Airway epithelial cell (primary cell): Measurements from ENCODE around the gene MFAP2. TPM values are rescaled to one million over a fixed set of nuclear protein-coding genes. Genes with fewer than 3 reads are reported as not detected.

Experiments used
- total RNA-seq: library from RNA; depleted of rRNA; stranded (reverse); fragments of >200 nt; gene quantifications from 2 replicates; pipeline ENCODE4 v1.2.3, GENCODE V29; 2015

MFAP2 gene
- 53.0 and 53.1 TPM in 2 replicates for total RNA-seq

DNA sequence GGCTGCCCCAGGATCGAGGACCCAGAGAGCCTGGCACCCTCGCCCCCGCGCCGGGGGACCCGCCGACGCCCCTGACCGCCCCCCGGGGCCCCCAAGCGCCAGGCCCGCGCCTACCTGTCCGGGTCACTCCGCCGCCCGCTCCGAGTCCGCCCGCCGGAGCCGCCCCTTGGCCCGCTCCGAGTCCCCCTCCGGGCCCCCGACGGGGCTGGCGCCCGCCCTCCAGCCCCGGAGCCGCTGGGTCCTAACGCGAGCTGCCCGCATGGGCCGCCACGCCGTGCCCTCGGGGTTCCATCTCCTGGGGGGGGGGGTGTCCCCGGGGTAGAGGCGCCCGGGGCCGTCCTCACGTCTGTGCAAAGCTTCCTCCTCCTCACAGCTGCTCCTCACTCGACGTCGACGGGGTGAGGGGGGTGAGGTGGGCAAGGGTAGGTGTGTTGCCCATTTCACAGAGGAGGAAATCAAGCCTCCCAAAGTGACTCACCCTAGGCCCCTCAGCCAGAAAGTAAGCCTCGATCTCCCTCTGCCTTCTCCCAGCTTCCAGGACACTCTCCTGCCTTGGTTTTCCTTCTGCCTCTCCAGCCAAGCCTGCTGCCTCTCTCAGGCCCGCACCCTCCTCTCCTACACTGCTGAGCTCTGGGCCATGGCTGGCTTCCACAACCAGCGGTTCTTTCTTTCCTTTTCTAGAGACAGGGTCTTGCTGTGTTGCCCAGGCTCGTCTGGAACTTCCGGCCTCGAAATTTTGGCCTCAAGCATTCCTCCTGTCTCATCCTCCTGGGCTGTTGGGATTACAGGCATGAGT is at the start of gene MFAP2:
TSS of gene MFAP2 (minus strand) at position 148 of the 796 bp plus-strand sequence. CDS start 2,347 bp downstream, outside the sequence.

DNA sequence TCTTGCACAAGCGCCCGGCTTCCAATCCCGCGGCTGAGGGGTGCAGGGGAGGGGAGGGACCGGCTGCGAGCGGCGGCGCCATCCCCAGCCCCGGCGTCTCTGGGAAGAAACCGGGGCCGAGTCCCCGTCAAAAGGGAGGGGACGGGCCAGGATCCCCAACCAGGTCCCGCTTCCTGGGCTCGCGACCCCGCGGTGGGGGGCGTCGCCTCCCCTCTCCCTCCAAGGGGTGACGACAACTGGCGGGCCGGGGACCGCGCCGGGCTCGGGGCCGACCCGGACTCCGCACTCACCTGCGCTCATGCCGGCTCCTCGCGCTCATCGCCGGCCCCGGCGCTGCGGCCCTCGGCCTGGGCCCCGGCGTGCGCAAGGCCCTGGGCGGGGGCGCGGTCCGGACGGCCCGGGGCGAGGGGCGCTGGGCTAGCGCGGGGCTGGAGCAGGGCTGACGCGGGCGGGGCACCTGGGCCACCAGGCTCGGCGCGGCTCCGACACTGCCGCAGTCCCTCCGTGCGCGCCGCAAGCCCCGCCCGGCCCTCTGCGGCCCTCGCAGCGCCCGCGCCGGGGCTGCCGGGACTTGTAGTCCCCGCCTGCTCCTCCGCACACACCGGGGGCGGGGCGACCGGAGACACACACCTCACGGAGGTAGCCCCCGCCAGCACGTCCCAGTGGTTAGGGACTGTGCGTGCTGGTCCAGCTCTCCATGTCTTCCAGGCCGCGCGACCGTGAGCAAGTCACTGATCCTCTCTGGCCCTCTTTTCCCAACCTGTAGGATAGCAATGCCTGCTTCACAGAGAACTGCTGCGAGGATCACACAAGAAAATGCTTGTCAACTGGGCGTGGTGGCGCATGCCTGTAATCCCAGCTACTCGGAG is 31.3 kb upstream of the MFAP2 start, which contains the start of gene ATP13A2:
TSS of gene ATP13A2 (minus strand) at position 490 of the 869 bp plus-strand sequence. CDS start at position 300, 190 bp downstream.

Other genes starting within 250 kb of the MFAP2 start
- gene RNU1-4, start 240.1 kb downstream of the MFAP2 start, total RNA-seq = under 0.01 TPM in 2 replicates
- under 0.01 TPM in 2 replicates for gene RNU1-2, start 84.6 kb downstream of the MFAP2 start, total RNA-seq
- 16.6 and 38.8 TPM in 2 replicates for gene CROCC, start 58.7 kb downstream of the MFAP2 start, total RNA-seq
- gene ATP13A2, start 31.3 kb upstream of the MFAP2 start, total RNA-seq = 91.7 and 98.5 TPM in 2 replicates
- gene SDHB, start 73.4 kb upstream of the MFAP2 start, total RNA-seq = 140 and 178 TPM in 2 replicates
- 3.7 and 3.9 TPM in 2 replicates for gene PADI2, start 138.8 kb upstream of the MFAP2 start, total RNA-seq
- gene PADI1, start 224.5 kb upstream of the MFAP2 start, total RNA-seq = 7.9 and 12.2 TPM in 2 replicates